Measurements from ENCODE around the gene ARL11. TPM values are rescaled to one million over a fixed set of nuclear protein-coding genes. Genes with fewer than 3 reads are reported as not detected.

The ARL11 gene
- total and polyA plus RNA-seq, 2 donors (not counting 1 experiment from before 2014, with no cell fraction given) = not detected

GRCh38 chr13:49651570-49652354 is 23.5 kb downstream of the ARL11 start:
- no peak overlapping the region for H2AFZ ChIP-seq (ENCODE audit: low read length)
- TF ChIP-seq CTCF (conservative IDR thresholded peaks at IDR 0.05 in 1 of 2, IDR thresholded peaks at IDR 0.05 in 1 of 2; ENCODE audit: low read depth in 1 of 2, low read length in 2 of 2) = no peak
- TF ChIP-seq EZH2 (IDR thresholded peaks at IDR 0.05; ENCODE audit: low read length, missing control alignments) = no peak
- H3K79me2 ChIP-seq (ENCODE audit: control insufficient read depth, insufficient read depth, low read length) = no peaks in the 10 kb centered on the region
- no peak for DNase-seq (ENCODE audit: low read depth in 2 of 2)
- no peaks in the 10 kb centered on the region for H3K9me3 ChIP-seq (ENCODE audit: control insufficient read depth, insufficient read depth, low read depth, low read length)
- no peak overlapping the region for H3K4me2 ChIP-seq (ENCODE audit: extremely low read depth, insufficient read depth, low read length)
- peaks cover 8% of the 10 kb centered on the region for H3K4me1 ChIP-seq (ENCODE audit: control insufficient read depth, extremely low read depth, insufficient read depth, low read length)
- no peaks in the 10 kb centered on the region for H4K20me1 ChIP-seq (ENCODE audit: control insufficient read depth, extremely low read depth, insufficient read depth, low read length)
- H3K27me3 ChIP-seq (ENCODE audit: control insufficient read depth, insufficient read depth, low read length) = no peaks in the 10 kb centered on the region
- H3K4me3 ChIP-seq (replicated peaks in 1 of 4; ENCODE audit: control extremely low read depth in 1 of 4, insufficient read depth in 1 of 4, low read depth in 3 of 4, low read length in 4 of 4) = no peak overlapping the region
- H3K36me3 ChIP-seq (ENCODE audit: control insufficient read depth, insufficient read depth, low read length) = no peaks in the 10 kb centered on the region
- no peak overlapping the region for H3K27ac ChIP-seq (ENCODE audit: insufficient read depth, low read length)
- H3K9ac ChIP-seq (ENCODE audit: insufficient read depth, low read length) = no peak overlapping the region

GRCh38 chr13:49652355-49653305 is 24.3 kb downstream of the ARL11 start:
- DNase-seq (ENCODE audit: low read depth in 2 of 2) = peak in 1 of 2 donors; percentile 39
- Histone ChIP-seq H3K27me3 (ENCODE audit: control insufficient read depth, insufficient read depth, low read length) (no peaks in the 10 kb centered on the region), H3K79me2 (ENCODE audit: control insufficient read depth, insufficient read depth, low read length) (no peaks in the 10 kb centered on the region), H3K36me3 (ENCODE audit: control insufficient read depth, insufficient read depth, low read length) (no peaks in the 10 kb centered on the region), H3K27ac (ENCODE audit: insufficient read depth, low read length) (no peak overlapping the region), H3K9ac (ENCODE audit: insufficient read depth, low read length) (no peak overlapping the region), H2AFZ (ENCODE audit: low read length) (no peak overlapping the region), H3K9me3 (ENCODE audit: control insufficient read depth, insufficient read depth, low read depth, low read length) (no peaks in the 10 kb centered on the region), H3K4me2 (ENCODE audit: extremely low read depth, insufficient read depth, low read length) (no peak overlapping the region), H3K4me3 (replicated peaks in 1 of 4; ENCODE audit: control extremely low read depth in 1 of 4, insufficient read depth in 1 of 4, low read depth in 3 of 4, low read length in 4 of 4) (no peak overlapping the region), H4K20me1 (ENCODE audit: control insufficient read depth, extremely low read depth, insufficient read depth, low read length) (no peaks in the 10 kb centered on the region), H3K4me1 (ENCODE audit: control insufficient read depth, extremely low read depth, insufficient read depth, low read length) (peaks cover 8% of the 10 kb centered on the region)
- peak; percentile 38 to 43 for TF ChIP-seq CTCF (conservative IDR thresholded peaks at IDR 0.05 in 1 of 2, IDR thresholded peaks at IDR 0.05 in 1 of 2; ENCODE audit: low read depth in 1 of 2, low read length in 2 of 2)
- TF ChIP-seq EZH2 (IDR thresholded peaks at IDR 0.05; ENCODE audit: low read length, missing control alignments) = no peak

GRCh38 chr13:49653478-49653877 is 25.2 kb downstream of the ARL11 start:
- Histone ChIP-seq H3K27me3 (ENCODE audit: control insufficient read depth, insufficient read depth, low read length) (no peaks in the 10 kb centered on the region), H3K4me2 (ENCODE audit: extremely low read depth, insufficient read depth, low read length) (no peak overlapping the region), H3K4me1 (ENCODE audit: control insufficient read depth, extremely low read depth, insufficient read depth, low read length) (peaks cover 8% of the 10 kb centered on the region), H3K4me3 (replicated peaks in 1 of 4; ENCODE audit: control extremely low read depth in 1 of 4, insufficient read depth in 1 of 4, low read depth in 3 of 4, low read length in 4 of 4) (no peak overlapping the region), H3K9me3 (ENCODE audit: control insufficient read depth, insufficient read depth, low read depth, low read length) (no peaks in the 10 kb centered on the region), H3K9ac (ENCODE audit: insufficient read depth, low read length) (no peak overlapping the region), H4K20me1 (ENCODE audit: control insufficient read depth, extremely low read depth, insufficient read depth, low read length) (no peaks in the 10 kb centered on the region), H3K27ac (ENCODE audit: insufficient read depth, low read length) (no peak overlapping the region), H2AFZ (ENCODE audit: low read length) (no peak overlapping the region), H3K79me2 (ENCODE audit: control insufficient read depth, insufficient read depth, low read length) (no peaks in the 10 kb centered on the region), H3K36me3 (ENCODE audit: control insufficient read depth, insufficient read depth, low read length) (no peaks in the 10 kb centered on the region)
- DNase-seq (ENCODE audit: low read depth in 2 of 2) = no peak
- no peak for TF ChIP-seq EZH2 (IDR thresholded peaks at IDR 0.05; ENCODE audit: low read length, missing control alignments)
- TF ChIP-seq CTCF (conservative IDR thresholded peaks at IDR 0.05 in 1 of 2, IDR thresholded peaks at IDR 0.05 in 1 of 2; ENCODE audit: low read depth in 1 of 2, low read length in 2 of 2) = no peak
